Stomach smooth muscle (tissue), 2 donors: ENCODE data around the gene SMARCC2.
"Not testable (repeated sequence)": the region's sequence is repeated elsewhere in the genome, so short reads cannot be mapped to it uniquely, and the experiment has no call there.

Experiments used
- H3K27ac ChIP-seq: one replicate; pipeline ENCODE4 v1.7.0; 2013; ENCODE audit warnings: mild to moderate bottlenecking, low read length, inconsistent platforms
- H3K27me3 ChIP-seq, 2 donors: one replicate each; pipeline ENCODE4 v1.7.0; 2013; ENCODE audit warnings: low read length in 2 of 2; ENCODE audit not compliant: insufficient read depth in 2 of 2, control insufficient read depth in 1 of 2
- H3K36me3 ChIP-seq, 2 donors: one replicate each; pipeline ENCODE4 v1.7.0; 2013; ENCODE audit warnings: low read length in 2 of 2; ENCODE audit not compliant: control insufficient read depth in 2 of 2, insufficient read depth in 2 of 2
- H3K4me1 ChIP-seq: one replicate; pipeline ENCODE4 v1.7.0; 2013; ENCODE audit warnings: low read length; ENCODE audit not compliant: control insufficient read depth, insufficient read depth
- H3K4me3 ChIP-seq, 2 donors: one replicate each; pipeline ENCODE4 v1.7.0; 2013; ENCODE audit warnings: low read length in 2 of 2
- H3K9ac ChIP-seq, 2 donors: one replicate each; pipeline ENCODE4 v1.7.0; 2013; ENCODE audit warnings: low read length in 2 of 2, mild to moderate bottlenecking in 1 of 2
- H3K9me3 ChIP-seq, 2 donors: one replicate each; pipeline ENCODE4 v1.7.0; 2013; ENCODE audit warnings: low read length in 2 of 2; ENCODE audit not compliant: control insufficient read depth in 2 of 2
- donor health status: healthy.
- donor health status: Pancreatic carcinoma.

The SMARCC2 gene

DNA sequence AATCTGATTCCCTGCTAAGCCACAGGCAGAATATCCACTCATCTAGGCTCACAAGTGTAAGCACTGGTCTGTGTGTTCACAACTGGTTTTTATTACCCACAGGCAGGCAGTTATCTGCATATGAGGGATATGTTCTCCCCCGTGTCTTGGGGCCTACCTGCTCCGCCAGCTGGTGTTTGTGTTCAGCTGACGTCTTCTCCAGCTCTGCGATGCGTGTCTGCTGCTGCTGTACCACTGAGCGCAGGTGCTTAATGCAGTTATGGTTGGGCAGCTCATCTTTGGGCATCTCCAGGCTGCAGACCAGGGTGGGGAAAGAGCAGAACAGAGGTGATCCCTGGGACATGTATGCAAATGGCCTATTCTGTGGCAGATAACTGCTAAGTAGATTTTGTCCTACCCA, 18.7 kb upstream of the SMARCC2 start:
- Histone ChIP-seq H3K9ac (no peak overlapping the region), H3K9me3 (no peaks in the 10 kb centered on the region), H3K4me3 (no peak overlapping the region), H3K4me1 (no peaks in the 10 kb centered on the region), H3K27ac (no peak overlapping the region), H3K36me3 (peaks cover 54 to 56% of the 10 kb centered on the region in 2 donors), H3K27me3 (no peaks in the 10 kb centered on the region)

DNA sequence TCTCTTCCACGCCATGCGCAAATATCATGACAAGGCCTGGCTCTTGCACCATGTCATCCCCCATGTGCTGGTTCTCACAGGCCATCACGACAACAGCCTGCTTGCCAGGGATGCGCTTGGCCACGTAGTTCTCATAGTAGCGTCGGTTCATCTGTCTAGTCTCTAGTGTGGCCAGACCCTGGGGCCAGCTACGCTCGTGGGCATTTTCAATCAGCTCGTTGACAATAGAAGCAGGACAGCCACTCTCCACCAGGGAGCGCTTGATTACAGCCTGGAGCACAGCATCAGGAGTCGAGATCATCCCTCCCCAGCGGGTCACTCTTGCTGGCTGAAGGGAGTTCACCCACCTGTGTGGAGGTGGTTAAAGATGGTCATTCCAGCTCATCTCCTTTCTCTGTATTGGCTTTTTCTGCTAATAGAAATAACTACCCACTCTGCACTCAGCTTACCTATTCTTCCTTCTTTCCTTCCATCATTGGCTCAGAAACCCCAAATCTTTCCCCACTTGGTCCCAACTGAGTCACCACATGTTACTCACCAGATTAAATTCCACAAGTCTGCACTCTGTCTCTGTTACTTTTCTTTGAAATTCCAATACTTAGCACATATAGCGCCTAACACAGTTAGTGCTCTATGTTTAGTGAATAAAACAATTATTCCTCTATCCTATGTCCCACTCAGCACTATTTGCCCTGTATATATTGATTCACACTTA, 17.3 kb upstream of the SMARCC2 start:
- H3K27ac ChIP-seq = peak overlapping the region; percentile 41

DNA sequence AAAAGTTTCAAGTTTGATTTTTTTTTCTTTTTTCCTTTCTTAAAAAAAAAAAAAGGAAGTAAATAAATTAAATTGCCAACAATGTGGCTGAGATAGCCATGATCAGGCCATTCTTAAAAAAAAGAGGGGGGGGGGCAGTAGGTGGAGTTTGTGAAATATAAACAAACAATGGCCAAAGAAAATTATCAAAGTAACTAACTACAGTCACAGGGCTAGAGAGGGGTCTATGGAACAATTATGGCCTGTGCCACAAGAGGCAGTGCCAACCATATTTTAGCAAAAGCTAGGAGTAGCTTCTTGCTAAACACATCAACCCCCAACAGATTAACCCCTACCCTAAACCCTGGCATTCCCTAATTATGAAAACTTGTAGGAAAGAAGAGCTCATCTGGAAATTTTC, 16.2 kb upstream of the SMARCC2 start:
- no peak overlapping the region for H3K4me3 ChIP-seq
- peaks cover 37 to 40% of the 10 kb centered on the region in 2 donors for H3K36me3 ChIP-seq
- H3K9me3 ChIP-seq = no peaks in the 10 kb centered on the region
- H3K27ac ChIP-seq = peak overlapping the region; percentile 41
- no peaks in the 10 kb centered on the region for H3K4me1 ChIP-seq
- H3K9ac ChIP-seq = no peak overlapping the region
- H3K27me3 ChIP-seq = no peaks in the 10 kb centered on the region

More for the DNA sequence above, 17.3 kb upstream of the SMARCC2 start:
- H3K9ac ChIP-seq = no peak overlapping the region
- no peaks in the 10 kb centered on the region for H3K27me3 ChIP-seq
- no peaks in the 10 kb centered on the region for H3K4me1 ChIP-seq
- H3K4me3 ChIP-seq = no peak overlapping the region
- H3K9me3 ChIP-seq = no peaks in the 10 kb centered on the region
- peaks cover 42 to 44% of the 10 kb centered on the region in 2 donors for H3K36me3 ChIP-seq

DNA sequence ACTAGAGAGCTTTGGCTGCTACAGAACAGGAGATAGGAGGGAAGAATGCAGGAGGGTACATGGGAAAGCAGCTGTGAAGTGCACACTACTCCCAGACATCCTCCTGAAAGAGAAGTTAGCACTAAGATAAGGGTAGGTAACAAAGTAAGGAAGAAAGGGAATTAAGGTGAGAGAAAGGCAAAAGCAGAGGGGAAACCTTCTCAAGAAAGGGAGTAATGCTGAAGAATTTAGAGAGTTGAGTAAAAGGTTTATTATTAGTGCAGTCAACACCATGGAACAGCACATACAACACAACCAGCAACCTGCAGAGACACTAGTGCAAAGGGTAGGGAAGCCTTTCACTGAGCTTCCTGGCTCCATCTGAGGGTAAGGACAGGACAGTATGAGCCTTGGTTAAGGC, 15.0 kb upstream of the SMARCC2 start:
- Histone ChIP-seq H3K27ac (no peak overlapping the region), H3K4me3 (no peak overlapping the region), H3K27me3 (no peaks in the 10 kb centered on the region), H3K9me3 (no peaks in the 10 kb centered on the region), H3K9ac (no peak overlapping the region), H3K36me3 (peaks cover 29 to 32% of the 10 kb centered on the region in 2 donors), H3K4me1 (no peaks in the 10 kb centered on the region)

DNA sequence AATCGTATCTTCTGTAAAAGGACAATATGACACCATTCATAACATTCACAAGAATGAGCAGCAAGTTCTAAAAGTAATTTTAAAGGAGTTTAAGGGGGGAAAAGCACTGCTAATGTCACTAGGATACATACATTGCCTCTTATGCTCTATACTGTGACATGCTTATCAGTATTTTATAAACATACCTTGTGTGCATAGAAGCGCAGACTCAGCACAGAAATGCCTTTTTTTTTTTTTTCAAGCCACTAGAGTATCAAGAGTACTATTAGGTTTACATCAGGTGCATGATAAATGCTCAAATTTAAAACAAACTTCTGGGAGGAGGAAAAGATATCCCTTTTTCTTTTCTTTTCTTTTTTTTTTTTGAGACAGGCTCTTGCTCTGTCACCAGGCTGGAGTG, 13.6 kb upstream of the SMARCC2 start:
- no peaks in the 10 kb centered on the region for H3K9me3 ChIP-seq
- H3K36me3 ChIP-seq = peaks cover 25 to 28% of the 10 kb centered on the region in 2 donors
- no peak overlapping the region for H3K27ac ChIP-seq
- H3K4me1 ChIP-seq = no peaks in the 10 kb centered on the region
- H3K4me3 ChIP-seq = no peak overlapping the region
- H3K9ac ChIP-seq = no peak overlapping the region
- no peaks in the 10 kb centered on the region for H3K27me3 ChIP-seq

DNA sequence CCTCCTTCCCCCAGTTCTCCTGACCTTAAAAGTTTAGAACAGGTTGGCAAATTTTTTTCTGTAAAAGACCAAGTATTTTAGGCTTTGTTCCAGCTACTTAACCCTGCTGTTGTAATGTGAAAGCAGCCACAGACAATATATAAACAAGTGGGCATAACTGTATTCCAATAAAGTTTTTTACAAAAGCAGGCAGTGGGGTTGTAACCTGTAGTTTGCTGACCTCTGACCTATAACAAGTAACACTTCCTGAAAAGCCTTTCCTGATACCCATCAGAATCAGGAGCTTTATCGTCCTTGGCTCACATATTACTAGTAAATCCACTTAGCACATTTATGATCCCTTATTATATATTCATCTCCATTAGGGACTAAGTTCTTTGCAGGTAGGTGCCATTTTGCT, 13.1 kb upstream of the SMARCC2 start:
- Histone ChIP-seq H3K27me3 (no peaks in the 10 kb centered on the region), H3K9me3 (no peaks in the 10 kb centered on the region), H3K36me3 (peaks cover 20 to 23% of the 10 kb centered on the region in 2 donors), H3K9ac (no peak overlapping the region), H3K4me3 (no peak overlapping the region), H3K27ac (no peak overlapping the region), H3K4me1 (no peaks in the 10 kb centered on the region)

DNA sequence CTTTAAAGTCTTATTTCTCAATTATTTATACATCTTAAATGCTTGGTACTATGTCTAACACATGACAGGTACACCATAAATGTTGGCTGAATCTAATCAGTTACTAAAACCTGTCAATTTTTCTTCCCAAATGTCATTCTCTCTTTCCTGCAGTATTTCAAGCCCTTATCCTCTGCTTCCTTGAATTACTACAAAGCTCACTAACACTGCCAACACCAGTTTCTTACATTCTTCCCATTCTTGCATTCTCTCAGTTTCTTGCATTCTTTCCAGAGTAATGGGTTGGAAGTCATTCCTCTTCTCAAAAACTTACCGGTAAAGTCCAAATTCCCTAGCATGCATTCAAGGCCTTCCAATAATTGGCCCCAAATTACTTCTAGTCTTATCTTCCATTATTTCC, 9.6 kb upstream of the SMARCC2 start:
- no peaks in the 10 kb centered on the region for H3K4me1 ChIP-seq
- no peak overlapping the region for H3K27ac ChIP-seq

DNA sequence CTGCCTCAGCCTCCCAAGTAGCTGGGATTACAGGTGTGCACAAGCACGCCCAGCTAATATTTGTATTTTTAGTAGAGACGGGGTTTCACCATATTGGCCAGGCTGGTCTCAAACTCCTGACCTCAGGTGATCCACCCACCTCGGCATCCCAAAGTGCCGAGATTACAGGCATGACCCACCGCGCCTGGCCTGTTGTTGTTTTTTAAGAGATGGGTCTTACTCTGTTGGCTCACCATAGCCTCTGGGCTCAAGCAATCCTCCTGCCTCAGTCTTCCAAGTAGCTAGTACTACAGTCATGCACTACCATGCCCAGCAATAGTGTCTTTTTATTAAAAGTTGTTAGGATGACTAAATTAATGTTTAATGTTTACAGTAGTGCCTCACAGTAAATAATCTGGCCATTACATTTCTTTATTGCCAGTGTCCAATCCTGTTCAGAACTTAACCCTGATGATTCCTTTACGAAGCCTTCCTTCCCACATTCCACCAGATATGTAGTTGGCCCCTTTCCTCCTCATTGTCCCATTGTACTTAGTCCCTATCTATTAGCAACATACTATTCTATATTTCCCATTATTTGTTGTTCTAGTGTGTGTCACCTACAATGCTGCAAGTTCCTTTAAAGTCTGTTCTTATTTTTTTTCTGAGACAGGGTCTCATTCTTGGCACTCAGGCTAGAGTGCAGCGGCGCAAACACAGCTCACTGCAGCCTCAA, 8.8 kb upstream of the SMARCC2 start:
- Histone ChIP-seq H3K27ac (no peak overlapping the region), H3K9me3 (no peaks in the 10 kb centered on the region)

More for the DNA sequence above, 9.6 kb upstream of the SMARCC2 start:
- H3K9ac ChIP-seq = no peak overlapping the region
- H3K36me3 ChIP-seq = no peaks in the 10 kb centered on the region
- no peak overlapping the region for H3K4me3 ChIP-seq
- H3K27me3 ChIP-seq = no peaks in the 10 kb centered on the region
- no peaks in the 10 kb centered on the region for H3K9me3 ChIP-seq

DNA sequence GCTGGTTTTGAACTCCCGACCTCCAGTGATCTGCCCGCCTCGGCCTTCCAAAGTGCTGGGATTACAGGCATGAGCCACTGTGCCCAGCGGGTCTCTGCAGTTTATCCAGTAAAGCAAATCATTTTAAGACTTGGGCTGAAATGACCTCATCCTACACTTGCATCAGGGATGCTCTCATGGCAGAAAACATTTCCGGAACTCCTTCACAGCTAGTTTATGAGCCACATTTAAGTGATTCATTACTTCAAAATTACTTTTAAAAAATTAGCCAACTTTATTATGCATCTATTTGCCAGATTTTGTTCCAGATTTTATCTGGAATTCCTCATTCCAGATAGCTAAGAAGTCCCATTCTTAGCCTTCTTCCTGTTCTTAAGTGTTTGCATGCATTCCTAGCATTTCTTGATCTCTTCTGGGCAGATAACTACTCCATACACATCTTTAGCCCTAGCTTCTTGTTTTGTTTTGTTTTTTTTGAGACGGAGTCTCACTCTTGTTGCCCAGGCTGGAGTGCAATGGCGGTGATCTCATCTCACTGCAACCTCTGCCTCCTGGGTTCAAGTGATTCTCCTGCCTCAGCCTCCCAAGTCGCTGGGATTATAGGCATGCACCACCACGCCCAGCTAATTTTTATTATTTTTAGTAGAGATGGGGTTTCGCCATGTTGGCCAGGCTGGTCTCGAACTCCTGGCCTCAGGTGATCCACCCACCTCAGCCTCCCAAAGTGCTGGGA, 7.7 kb upstream of the SMARCC2 start:
- not testable (repeated sequence) for H3K9ac ChIP-seq, H3K27me3 ChIP-seq, H3K4me1 ChIP-seq, H3K9me3 ChIP-seq, H3K27ac ChIP-seq, H3K36me3 ChIP-seq, H3K4me3 ChIP-seq

More for the DNA sequence above, 8.8 kb upstream of the SMARCC2 start:
- Histone ChIP-seq H3K27me3 (no peaks in the 10 kb centered on the region), H3K36me3 (no peaks in the 10 kb centered on the region), H3K9ac (no peak overlapping the region), H3K4me3 (no peak overlapping the region), H3K4me1 (no peaks in the 10 kb centered on the region)

DNA sequence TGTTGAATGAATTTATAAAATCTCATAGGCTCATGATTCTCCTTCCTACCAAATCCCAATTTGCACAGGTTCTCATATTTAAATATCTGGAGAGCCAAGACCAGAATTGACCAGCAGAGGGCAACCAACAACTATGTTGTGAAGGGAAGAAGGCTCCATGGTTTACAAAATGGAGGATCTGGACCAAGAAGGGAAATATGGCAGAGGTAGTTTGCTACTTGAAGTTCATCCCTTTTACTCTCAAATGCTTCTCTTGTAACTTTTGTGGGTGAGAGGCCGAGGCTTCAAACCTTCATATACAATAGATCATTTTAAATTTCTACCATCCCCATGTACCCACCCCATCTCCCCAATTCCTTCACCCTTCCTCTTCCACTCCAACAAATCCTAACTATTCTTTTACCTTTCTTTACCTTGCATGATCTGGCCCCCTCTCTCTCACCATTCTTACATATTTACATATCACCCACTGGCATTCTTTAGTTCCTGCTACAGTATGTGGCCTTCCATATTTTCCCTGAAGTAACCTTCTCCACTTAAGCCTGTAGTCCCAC, 3.8 kb upstream of the SMARCC2 start:
- H3K9me3 ChIP-seq = no peaks in the 10 kb centered on the region
- H3K9ac ChIP-seq = no peak overlapping the region
- H3K27ac ChIP-seq = no peak overlapping the region
- peaks cover 19% of the 10 kb centered on the region for H3K4me1 ChIP-seq
- no peaks in the 10 kb centered on the region for H3K27me3 ChIP-seq
- H3K4me3 ChIP-seq = peak overlapping the region in 1 of 2 donors; percentile 5
- no peaks in the 10 kb centered on the region for H3K36me3 ChIP-seq
